HPDE6-E6E7 (cell line): ENCODE results near the gene HOXA3.

Source experiments
- DNase-seq: peaks from one replicate; pipeline ENCODE4 v3.0.0; 2011; ENCODE audit warnings: missing footprints; ENCODE audit errors: extremely low spot score

Gene HOXA3

DNA sequence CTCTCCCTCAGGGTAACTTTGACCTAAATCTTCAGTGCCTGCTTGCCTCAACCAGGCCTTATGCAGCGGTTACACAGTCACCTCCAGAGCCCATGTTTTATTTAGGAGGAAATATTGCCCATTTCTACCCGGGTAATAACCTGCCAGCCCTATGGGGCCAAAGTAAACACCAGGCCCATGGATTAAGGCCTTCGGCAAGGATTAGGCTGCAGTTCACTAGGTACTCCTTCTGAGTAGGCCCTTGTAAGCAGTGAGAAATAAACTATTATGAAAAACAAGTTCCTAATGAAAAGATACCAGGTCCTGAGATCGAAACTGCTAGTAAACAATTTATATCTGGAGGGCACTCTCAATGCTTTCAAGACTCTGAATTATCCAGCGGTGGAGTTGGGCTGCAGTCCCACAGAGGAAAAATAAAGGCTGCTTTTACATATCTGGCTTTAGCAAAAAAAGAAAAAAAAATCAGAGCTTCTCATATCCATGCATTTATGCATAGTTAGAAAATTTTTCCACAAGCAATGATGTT is 25.5 kb upstream of the HOXA3 start:
- no peak for DNase-seq

DNA sequence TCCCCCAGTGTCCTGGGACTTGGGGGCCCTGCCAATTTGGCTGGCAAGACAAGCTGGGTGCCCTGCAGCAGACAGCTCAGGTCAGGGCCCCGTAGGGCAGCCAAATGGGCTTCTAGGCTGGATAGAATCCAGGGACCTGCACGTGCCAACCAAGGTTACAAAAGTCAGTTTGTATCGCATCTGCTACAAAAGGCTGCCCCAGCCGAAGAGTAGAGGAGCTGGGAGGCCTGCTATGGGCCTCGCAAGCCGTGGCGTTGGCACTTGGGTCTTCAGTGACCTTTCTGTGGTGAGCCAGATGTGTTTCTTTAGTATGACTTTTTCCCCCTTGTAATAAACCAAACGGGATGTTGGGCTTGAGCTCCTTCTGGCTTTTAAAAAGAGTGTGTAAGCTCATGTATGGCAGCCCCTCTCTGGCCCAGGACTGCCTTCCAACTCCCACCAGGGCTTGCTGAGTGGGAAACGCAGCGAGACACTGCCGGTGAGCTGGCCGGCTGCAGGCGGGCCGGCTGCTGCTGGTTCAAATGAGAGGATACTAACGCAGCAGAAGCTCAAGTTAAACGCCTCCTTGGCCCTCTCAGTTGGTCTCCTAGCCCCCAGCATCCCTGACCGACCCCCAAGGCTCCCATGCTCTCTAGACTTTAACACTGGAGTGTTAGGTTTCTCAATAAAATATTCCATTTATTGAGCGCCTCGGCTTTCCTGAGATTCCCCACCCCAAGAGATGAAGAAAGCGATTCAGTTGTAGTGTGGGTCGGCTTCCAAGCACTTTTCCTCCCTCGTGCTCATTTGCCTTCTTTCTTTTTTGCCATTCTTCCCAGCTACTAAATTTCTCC is 24.8 kb upstream of the HOXA3 start:
- DNase-seq = no peak

DNA sequence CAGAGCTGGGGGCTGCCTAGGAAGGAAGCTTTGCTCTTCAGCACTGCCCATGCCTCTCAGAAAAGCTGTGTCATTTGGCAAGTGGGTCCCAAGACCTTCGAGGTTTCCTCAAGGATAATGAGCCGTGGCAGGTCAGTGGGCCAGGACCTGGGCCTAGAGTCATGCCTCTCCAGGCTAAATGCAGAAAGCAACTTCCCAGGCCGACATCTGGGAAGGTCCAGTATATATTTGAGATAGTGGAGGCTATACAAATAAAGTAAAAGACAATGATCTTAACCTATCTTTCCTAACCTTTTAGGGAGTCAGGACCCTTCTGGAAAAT is 24.1 kb upstream of the HOXA3 start:
- DNase-seq = no peak

DNA sequence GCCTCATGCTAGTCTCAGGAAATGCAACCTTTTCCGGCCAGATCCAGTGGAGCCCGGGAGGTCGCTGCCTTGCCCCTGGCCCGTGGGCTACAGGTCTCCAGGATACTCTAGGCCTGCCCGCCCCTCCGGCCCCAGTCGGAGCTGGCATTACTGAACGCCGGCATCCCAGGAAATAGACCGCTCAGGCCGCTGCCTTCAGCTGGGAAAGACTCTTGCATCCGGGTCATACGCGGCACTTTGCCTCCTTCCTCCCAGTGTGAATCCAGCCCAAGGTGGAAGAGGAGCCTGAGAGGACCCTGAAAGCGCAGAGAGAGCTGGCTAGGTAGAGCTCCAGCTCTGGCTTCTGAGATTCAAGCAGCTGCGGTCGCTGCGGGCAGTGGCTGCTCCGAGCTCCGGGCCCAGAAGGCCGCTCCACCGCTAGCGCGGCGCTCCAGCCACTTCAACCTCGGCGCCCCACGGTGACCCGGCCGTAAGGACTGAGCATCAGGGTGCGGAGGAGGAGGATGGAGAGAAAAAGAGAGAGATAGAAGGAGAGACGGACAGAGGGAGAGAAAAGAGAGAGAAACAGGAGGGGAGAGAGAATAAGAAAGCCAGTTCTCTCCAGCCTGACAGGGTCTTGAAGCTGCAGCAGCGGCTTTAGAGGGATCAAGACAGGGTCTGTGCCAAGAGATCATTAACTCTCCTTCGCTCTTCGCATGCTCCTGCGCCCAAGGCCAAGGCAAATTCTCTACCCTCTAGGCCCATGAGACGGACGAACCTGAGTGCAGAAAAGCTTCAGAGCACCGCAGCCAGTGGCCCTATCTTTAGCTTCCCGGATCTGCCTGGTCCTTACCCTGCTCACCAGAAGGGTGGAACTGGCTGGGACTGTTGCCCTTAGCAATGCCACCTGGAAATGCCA is 23.5 kb upstream of the HOXA3 start:
- DNase-seq = no peak

DNA sequence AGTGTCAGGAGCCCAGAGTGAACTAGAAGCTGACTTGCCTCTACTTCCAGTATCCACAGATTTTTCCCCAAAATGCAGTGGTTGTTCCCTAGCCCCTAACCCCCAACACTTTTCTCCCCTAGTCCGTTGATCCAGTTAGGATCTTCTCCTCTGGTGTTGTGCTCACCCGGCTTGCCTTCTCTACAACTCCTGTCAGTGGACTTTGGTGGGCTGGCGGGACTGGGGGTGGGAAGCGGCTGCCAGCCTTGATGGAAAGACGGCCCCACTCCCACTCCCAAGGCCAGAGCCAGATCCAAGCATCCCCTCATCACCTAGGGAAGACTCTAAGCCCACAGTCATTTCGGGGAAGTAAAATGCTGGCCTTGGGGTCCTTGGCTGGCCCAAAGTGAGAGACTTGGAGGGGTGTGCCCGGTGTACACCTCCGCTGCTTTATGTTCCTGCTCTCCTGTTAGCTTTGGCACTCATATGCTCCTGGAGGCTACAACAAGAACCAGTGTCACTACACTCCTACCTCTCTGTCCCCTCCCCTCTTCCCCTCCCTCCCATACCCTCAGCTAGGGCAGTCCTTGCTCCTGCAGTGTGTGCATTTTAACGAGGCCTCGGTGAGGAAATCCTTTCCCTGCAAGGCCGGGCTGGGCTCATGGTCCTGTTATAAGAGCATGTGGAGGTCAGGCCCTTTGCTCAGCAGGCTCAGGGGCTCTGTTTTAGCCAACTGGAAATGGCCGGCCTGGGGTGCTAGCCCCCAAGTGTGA is 22.7 kb upstream of the HOXA3 start:
- no peak for DNase-seq

DNA sequence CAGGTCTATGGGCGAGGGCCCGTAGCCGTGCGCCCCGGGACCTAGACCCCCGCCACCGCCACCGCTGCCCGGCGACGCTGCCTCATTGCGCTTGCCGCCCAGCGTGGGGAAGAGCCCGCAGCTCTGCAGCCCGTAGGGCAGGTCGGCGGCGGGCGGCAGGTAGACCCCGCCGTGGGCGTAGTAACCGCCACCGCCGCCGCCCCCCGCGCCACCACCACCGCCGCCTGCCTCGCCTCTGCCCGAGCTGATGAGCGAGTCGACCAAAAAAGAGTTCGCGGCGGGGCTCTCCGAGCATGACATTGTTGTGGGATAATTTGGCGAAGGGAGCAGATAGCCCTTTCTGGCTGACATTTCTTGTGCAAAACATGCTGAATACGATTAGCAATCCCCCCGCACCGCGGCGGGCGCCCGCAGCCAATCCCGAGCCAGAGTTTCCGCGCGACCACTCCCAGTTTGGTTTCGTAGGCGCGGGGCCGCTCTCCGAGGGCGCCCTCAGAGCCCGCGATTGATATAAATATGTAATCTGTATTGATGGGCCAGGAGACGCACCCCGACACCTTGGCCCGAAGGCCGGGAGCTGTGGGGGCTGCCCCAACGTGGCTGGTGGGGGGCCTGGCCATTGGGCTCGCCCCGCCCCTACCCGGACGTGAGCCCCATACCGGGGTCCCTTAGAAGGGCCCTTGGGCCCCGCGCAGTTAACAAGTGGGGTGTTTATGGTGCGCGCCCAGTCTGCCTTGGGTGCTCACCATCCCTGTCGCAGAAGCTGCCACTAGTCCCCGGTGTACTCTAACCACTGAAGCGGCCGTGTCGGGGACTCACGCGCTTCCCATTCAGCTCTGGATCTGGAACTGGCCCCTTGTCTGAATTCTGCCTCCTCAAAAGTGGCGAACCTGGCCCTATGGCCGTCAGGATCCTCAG is 21.8 kb upstream of the HOXA3 start, which contains the start of gene HOXA10:
HOXA10 (minus strand) TSS at position 365 of the 918 bp plus-strand sequence; CDS start at position 351, 14 bp downstream.
- DNase-seq = no peak

DNA sequence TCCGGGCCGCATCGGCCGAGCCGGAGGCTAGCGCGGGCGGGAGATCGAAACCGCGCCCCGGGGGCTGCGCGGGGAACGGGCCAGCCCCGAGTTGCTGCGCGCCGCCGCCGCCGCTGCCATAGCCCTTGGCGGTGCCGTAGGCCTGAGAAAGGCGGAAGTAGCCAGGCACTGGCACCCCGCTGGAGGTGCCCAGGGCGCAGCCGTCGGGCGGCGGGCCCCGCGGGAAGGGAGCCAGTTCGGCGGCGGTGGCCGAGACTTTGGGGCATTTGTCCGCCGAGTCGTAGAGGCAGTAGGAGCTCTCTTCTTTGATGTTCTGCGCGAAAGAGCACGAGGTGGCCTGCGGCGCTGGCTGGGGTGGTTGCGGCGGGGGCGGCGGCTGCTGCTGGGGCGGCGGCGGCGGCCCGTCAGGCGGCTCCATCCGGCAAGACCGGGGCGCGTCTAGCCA is 21.1 kb upstream of the HOXA3 start:
- DNase-seq = no peak

DNA sequence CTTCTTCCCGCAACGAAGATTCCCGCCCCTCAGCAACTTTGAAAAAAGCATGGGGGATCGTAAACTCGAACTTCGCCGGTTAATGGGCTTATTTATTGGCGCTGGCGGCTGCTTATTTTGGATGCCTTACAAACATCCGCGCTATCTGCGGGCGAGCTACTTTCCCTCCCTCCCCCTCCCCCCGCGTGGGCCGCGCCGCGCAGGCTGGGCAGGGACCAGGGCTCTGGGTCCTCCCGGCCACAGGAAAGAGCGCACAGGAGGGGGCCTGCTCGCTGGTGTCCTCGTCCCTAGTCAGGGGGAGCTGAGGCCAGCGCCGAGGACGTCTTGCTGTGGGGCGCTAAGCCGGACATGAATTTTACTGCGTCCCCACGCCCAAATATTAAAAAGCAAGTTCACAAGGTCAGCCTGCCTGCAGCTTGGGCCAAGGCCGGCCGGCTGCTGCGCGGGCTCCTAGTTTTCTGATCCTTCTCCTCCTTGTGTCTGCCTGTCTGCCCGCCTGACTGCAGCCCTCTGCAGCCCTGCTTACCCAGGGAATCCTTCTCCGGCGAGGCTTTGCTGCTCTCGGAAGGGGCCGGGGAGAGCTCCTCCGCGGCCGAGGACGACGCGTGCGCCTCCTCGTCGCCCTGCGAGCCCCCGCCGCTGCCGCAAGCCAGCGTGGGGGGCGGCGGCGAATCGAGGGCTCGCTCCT is 20.6 kb upstream of the HOXA3 start:
- no peak for DNase-seq

DNA sequence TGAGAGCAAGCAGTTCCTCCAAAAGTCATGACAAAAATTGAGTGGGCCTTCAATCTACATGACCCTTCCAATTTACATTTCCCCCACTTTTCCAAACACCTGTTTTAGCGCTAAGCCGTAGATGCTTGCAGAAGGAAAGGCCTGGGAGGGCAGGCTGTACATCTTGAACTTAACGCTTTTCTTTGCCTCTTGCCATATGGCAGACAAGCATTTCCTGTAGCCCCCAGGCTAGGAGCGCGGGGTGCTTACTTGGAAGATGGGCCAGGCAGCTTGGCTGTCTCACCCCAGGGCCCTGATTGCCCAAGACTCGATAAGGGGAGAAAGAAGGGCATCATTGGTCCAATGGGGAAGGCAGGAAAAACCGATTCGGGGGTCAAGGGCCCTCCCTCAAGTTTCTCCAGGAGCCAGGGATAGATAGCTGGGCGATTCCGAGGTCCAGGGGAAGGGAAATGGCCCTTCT is 20.0 kb upstream of the HOXA3 start:
- DNase-seq = no peak

DNA sequence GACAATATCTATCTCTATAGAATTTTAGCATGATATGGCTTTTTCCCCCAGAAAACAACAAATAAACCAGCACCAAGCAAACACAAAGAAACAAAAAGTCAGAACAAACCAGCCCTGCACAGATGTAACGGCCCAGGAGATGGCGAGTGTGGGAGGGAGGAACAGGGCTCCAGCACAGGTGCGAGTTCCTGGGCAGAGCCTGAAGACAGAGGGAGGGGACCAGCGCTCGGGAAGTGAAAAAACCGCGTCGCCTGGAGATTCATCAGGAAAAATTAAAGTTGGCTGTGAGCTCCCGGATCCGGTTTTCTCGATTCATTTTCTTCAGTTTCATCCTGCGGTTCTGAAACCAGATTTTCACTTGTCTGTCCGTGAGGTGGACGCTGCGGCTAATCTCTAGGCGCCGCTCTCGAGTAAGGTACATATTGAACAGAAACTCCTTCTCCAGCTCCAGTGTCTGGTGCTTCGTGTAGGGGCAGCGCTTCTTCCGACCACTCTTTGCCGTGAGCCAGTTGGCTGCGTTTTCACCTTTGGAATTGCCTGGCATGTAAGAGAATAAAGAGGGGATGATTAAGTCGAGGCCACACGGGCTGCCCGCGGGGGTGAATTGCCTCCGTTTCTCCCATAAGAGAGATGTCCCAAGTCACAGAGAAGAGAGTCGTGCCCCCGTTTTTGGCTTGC is 19.4 kb upstream of the HOXA3 start:
- DNase-seq = no peak

DNA sequence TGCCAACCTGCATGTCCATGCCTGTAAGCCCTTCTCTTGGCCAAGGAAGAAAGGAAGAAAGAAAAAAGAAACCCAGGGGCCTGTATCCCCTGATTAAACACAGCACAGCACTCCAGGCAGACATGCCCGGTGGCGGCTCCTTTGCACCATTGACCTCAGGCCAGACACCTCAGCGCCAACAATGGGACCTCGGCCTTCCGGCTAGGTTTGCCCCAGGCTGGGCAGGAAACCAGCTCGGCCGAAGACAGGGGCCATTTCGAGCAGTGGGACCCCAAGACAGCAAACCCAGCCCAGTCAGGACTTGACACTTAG is 18.9 kb upstream of the HOXA3 start:
- no peak for DNase-seq

DNA sequence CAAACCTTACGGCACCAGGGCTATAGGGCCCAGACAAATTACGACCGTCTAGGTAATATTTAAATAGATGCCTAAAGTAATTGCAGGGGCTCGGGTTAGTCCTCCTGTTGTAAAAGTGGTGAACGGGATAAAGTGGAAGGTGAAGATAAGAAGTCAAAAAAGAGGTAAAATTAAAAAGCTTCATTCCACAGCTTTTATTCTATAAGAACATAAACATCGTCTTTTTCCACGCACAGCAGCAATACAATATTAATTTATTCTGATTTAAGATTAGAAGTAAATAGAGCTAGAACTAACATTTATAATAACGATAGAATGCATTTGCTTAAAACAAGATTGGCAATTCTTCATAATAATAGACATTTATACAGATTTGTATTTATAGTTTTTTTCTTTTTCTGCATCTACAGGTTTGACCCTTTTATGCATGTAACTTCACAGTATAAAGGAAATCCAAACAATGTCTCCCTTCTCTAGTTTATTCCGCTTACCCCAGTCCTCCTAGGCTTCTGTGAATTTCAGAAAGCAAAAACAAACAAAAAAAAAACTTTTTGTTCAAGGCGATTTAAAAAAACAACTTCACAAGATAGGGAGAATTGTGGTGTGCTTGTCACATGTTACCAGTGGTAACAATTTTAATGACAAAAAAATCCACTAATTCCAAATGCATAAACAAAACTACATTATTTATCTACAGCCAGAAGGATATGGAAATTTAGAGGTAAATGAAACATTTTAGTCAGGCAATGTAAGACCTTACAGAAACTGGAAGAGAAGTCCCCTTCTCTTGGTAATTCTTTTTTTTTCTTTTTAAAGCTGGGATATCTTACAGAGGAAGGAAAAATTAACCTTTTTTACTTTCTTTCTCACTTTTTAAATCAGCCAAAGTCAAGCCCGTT is 18.3 kb upstream of the HOXA3 start:
- no peak for DNase-seq

DNA sequence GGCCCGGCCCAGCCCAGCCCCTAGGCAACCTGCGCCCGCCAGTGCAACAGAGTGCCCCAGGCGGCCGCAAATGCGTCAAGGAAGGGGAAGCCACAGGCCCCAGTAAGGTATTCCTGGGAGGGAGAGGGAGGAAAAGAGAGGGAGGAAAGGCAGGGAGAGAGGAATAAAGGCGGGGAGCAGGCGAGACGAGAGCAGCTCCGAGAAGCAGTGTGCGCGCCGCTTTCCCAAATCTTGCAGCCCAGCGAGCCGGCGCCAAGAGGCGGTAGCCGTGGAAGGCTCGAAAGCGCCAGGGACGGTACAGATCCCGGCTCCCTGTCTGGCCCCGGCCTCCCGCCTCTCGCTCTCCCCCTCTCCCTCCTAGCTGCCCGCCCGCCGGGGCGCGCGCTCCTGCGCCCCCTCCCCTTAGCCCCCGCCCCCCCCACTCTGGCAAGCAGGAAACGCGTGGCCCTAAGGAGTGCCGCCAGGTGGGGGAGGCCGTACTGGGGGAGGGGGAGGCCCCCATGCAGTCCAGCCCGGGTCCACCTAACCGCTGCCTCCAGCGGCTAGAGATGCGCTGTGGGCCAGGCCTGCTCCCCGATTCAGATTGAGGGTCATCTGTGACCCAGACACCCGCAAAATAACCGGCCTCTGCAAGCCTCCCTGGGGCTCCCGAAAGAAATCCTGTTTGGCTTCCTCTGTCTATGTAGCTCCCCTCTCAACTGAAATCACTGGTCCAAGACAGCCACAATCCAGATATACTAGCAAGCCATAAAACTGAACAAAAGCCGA is 17.5 kb upstream of the HOXA3 start:
- DNase-seq = no peak

DNA sequence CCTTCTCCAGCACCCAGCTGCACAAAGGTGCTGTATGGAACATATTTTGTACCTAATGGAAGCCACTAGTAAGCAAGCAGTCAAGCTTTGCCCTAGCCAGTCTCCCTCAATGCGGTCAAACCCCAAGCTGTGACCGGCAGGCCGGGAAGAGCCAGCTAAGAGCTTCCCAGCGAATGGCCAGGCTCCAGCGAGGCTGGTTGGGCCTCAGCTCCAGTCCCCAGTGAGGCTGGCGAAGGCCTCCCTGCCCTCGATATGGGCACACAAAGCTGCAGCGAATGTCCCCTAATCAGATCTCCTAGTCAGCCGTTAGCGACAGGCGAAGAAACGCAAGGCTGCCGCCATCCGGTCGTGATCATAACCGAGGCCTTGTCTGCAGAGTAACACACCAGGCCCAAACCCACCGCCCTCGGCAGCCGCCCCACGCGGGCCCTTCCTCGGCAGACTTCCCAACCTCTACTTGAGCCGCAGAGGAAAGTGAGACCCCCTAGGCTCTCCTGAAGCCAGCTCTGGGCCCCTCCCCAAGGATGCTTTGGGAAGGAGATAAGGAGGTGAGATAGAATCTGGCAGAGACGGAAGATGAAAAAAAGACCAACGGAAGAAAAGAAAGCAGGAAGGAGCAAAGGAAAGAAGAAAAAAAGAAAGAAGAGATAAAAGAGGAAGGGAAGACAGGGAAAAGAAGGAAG is 16.0 kb upstream of the HOXA3 start:
- DNase-seq = no peak

DNA sequence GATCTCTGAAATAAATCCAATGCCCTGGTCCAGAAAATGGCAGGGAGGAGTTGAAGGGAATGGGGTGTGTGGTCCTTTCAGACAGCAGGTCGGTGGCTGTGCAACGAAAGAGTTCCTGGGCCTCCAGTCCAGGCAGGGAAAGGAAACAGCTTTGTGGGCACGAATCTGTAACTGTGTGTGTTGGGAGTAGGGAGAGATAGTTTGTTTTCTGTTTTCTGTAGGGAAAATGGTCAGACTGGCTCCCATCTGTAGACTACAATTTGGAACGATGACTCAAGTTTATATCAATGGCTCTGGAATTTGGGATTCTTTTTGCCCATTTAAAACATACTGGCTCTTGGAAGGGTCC is 15.5 kb upstream of the HOXA3 start:
- no peak for DNase-seq

DNA sequence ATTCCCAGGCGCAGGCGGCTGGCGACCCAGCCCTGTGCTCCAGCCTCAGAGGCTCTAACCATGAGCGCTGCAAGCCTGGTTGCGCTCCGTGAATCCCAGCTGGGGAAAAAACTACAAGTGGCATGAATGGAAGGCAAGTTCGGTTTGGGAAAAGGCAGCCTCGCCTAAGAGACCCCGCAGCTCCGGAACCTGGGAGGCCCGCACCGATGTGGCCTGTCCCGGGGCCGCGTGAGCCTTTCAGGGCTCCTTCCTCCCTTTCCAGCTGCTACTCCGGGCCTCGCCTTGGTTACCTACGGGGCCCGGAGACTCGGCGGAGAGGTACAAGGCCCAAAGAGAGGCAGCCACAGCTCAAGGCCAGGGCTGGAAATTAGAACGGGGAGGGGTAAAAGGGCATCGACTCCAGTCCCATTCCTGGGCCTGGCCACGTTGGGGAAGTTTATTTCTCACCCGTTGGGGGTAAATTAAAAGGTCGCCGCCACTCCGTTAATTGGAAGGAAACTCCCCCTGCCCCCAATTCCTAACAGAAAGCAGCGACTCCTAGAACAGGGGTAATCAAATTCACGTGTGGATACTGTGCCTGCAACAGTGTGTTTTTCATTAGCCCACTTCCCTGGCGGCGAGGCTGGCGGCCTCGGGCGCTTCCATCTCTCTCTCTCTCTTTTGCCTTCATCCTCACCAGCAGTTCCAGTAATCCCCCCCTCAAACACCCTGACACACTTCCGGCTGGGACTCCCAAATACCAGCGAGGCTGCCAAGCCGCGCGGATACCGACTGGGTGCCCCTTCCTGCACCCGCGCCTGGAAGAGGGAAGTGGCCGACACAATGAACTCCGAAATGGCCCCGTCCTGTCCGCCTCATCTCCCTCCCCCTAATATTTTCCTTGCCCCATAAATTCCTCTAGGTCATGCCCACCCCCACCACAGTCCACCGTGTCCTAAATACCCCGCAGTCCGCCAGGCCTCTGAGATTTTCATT is 14.4 kb upstream of the HOXA3 start:
- DNase-seq = no peak
